ENCODE measurements around the gene WDFY4. TPM values are rescaled to one million over a fixed set of nuclear protein-coding genes. Genes with fewer than 3 reads are reported as not detected.

WDFY4 gene
- polyA plus RNA-seq, 1 experiment: not detected

GRCh38 chr10:48821692-48822091, 137.0 kb downstream of the WDFY4 start:
- TF ChIP-seq CTCF (IDR thresholded peaks at IDR 0.05; ENCODE audit: insufficient read depth, low read depth, low read length): no peak
- DNase-seq (ENCODE audit: low read depth): no peak
- Histone ChIP-seq H3K4me3 (ENCODE audit: low read depth, low read length) (no peak overlapping the region), H3K36me3 (ENCODE audit: control insufficient read depth, insufficient read depth, low read length) (no peaks in the 10 kb centered on the region), H3K27me3 (ENCODE audit: control insufficient read depth, insufficient read depth, low read length) (no peaks in the 10 kb centered on the region; the same call in 1 of the 2 replicates)
- ChIA-PET POLR2A (no interaction called here), CTCF (no interaction called here)

GRCh38 chr10:48833674-48834073, 149.0 kb downstream of the WDFY4 start:
- H3K36me3 ChIP-seq (ENCODE audit: control insufficient read depth, insufficient read depth, low read length): no peaks in the 10 kb centered on the region
- H3K4me3 ChIP-seq (ENCODE audit: low read depth, low read length): no peak overlapping the region
- CTCF ChIA-PET: no interaction called here
- peaks cover 2% of the 10 kb centered on the region for H3K27me3 ChIP-seq (ENCODE audit: control insufficient read depth, insufficient read depth, low read length)
- POLR2A ChIA-PET: no interaction called here
- DNase-seq (ENCODE audit: low read depth): no peak
- TF ChIP-seq CTCF (IDR thresholded peaks at IDR 0.05; ENCODE audit: insufficient read depth, low read depth, low read length): no peak

- no peak for DNase-seq (ENCODE audit: low read depth)
- CTCF ChIA-PET: no interaction called here
- POLR2A ChIA-PET: no interaction called here
- no peak overlapping the region for H3K4me3 ChIP-seq (ENCODE audit: low read depth, low read length)
- H3K36me3 ChIP-seq (ENCODE audit: control insufficient read depth, insufficient read depth, low read length): no peaks in the 10 kb centered on the region
- no peak for TF ChIP-seq CTCF (IDR thresholded peaks at IDR 0.05; ENCODE audit: insufficient read depth, low read depth, low read length)
- peaks cover 2% of the 10 kb centered on the region for H3K27me3 ChIP-seq (ENCODE audit: control insufficient read depth, insufficient read depth, low read length)
These were observed 149.7 kb downstream of the WDFY4 start for GRCh38 chr10:48834189-48834965.

- no peak for TF ChIP-seq CTCF (IDR thresholded peaks at IDR 0.05; ENCODE audit: insufficient read depth, low read depth, low read length)
- Histone ChIP-seq H3K4me3 (ENCODE audit: low read depth, low read length) (no peak overlapping the region), H3K36me3 (ENCODE audit: control insufficient read depth, insufficient read depth, low read length) (no peaks in the 10 kb centered on the region), H3K27me3 (ENCODE audit: control insufficient read depth, insufficient read depth, low read length) (peaks cover 2% of the 10 kb centered on the region)
- CTCF ChIA-PET: no interaction called here
- POLR2A ChIA-PET: no interaction called here
- no peak for DNase-seq (ENCODE audit: low read depth)
These were observed 151.1 kb downstream of the WDFY4 start for GRCh38 chr10:48835781-48836180.

- Histone ChIP-seq H3K27me3 (ENCODE audit: control insufficient read depth, insufficient read depth, low read length) (peaks cover 2% of the 10 kb centered on the region), H3K36me3 (ENCODE audit: control insufficient read depth, insufficient read depth, low read length) (no peaks in the 10 kb centered on the region), H3K4me3 (ENCODE audit: low read depth, low read length) (no peak overlapping the region)
- ChIA-PET POLR2A (no interaction called here), CTCF (no interaction called here)
- no peak for TF ChIP-seq CTCF (IDR thresholded peaks at IDR 0.05; ENCODE audit: insufficient read depth, low read depth, low read length)
- no peak for DNase-seq (ENCODE audit: low read depth)
These were observed 151.9 kb downstream of the WDFY4 start for GRCh38 chr10:48836605-48837004.
